ENCODE measurements around the gene CNNM4. TPM values are rescaled to one million over a fixed set of nuclear protein-coding genes. Genes with fewer than 3 reads are reported as not detected.

CNNM4 gene
- total RNA-seq, 1 experiment from 2014 or later = 12.5 TPM

DNA sequence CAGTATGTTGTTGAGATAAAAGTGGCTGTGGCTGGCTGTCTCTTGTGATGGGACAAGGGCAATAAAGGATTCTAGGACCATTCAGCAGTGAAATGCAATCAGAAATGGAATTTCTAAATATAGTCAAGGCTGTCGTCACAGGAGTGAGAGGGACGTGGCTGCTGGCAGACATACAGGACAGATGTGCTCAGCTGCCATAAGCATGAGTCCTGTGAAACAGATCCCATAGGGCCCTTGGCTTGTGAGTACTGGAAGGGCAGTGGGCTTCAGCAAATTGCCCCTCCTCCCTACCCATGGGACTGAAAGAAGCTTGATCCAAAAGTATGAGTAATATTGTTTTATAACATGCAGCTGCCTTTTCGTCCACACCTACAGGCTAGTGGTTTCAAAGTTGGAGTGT is 51.2 kb downstream of the CNNM4 start:
- Histone ChIP-seq H3K27me3 (ENCODE audit: low read length) (no peaks in the 10 kb centered on the region), H3K9ac (ENCODE audit: low read length) (no peak overlapping the region), H3K9me3 (ENCODE audit: low read length) (no peaks in the 10 kb centered on the region), H3F3A (ENCODE audit: low read length, unreplicated experiment) (no peaks in the 10 kb centered on the region), H3K79me2 (ENCODE audit: low read length) (no peaks in the 10 kb centered on the region), H3K4me2 (ENCODE audit: low read length) (no peak overlapping the region), H3K9me2 (replicated peaks; ENCODE audit: low read length) (no peaks in the 10 kb centered on the region), H3K4me3 (ENCODE audit: low read length) (no peak overlapping the region), H3K4me1 (ENCODE audit: insufficient read depth, low read length) (peaks cover 5% of the 10 kb centered on the region; the same call in 1 of the 2 replicates), H2AFZ (ENCODE audit: low read length) (no peak overlapping the region), H3K27ac (ENCODE audit: low read length) (no peak overlapping the region), H4K20me1 (ENCODE audit: low read length) (no peaks in the 10 kb centered on the region), H3K36me3 (ENCODE audit: low read depth, low read length) (no peaks in the 10 kb centered on the region)
- ChIA-PET CTCF (no interaction called here), POLR2A (ENCODE audit: unreplicated experiment) (no interaction called here)
- BruUV-seq (replicated peaks) = no TSS peak
- TF ChIP-seq EZH2phosphoT487 (IDR thresholded peaks at IDR 0.05; ENCODE audit: borderline replicate concordance, low read length) = no peak
- TF ChIP-seq, protein P1, sequence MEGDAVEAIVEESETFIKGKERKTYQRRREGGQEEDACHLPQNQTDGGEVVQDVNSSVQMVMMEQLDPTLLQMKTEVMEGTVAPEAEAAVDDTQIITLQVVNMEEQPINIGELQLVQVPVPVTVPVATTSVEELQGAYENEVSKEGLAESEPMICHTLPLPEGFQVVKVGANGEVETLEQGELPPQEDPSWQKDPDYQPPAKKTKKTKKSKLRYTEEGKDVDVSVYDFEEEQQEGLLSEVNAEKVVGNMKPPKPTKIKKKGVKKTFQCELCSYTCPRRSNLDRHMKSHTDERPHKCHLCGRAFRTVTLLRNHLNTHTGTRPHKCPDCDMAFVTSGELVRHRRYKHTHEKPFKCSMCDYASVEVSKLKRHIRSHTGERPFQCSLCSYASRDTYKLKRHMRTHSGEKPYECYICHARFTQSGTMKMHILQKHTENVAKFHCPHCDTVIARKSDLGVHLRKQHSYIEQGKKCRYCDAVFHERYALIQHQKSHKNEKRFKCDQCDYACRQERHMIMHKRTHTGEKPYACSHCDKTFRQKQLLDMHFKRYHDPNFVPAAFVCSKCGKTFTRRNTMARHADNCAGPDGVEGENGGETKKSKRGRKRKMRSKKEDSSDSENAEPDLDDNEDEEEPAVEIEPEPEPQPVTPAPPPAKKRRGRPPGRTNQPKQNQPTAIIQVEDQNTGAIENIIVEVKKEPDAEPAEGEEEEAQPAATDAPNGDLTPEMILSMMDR (conservative IDR thresholded peaks at IDR 0.05; ENCODE audit: low read depth, low read length) = no peak
- no peak for TF ChIP-seq EZH2 (IDR thresholded peaks at IDR 0.05; ENCODE audit: low read length, unreplicated experiment)
- intact Hi-C loops (cut with micrococcal nuclease) = no loop called here
- DNase-seq (no peak), ATAC-seq (no peak)

- Histone ChIP-seq H3K9me2 (replicated peaks; ENCODE audit: low read length) (no peaks in the 10 kb centered on the region), H3K36me3 (ENCODE audit: low read depth, low read length) (no peaks in the 10 kb centered on the region), H3K4me2 (ENCODE audit: low read length) (no peak overlapping the region), H3K4me3 (ENCODE audit: low read length) (no peak overlapping the region), H4K20me1 (ENCODE audit: low read length) (peaks cover 9% of the 10 kb centered on the region; the same call in 1 of the 2 replicates), H2AFZ (ENCODE audit: low read length) (no peak overlapping the region), H3F3A (ENCODE audit: low read length, unreplicated experiment) (no peaks in the 10 kb centered on the region), H3K9me3 (ENCODE audit: low read length) (no peaks in the 10 kb centered on the region), H3K79me2 (ENCODE audit: low read length) (peaks cover 17% of the 10 kb centered on the region), H3K27ac (ENCODE audit: low read length) (no peak overlapping the region), H3K9ac (ENCODE audit: low read length) (no peak overlapping the region), H3K4me1 (ENCODE audit: insufficient read depth, low read length) (peaks cover 17% of the 10 kb centered on the region), H3K27me3 (ENCODE audit: low read length) (no peaks in the 10 kb centered on the region)
- CTCF ChIA-PET = no interaction called here
- DNase-seq = no peak
- intact Hi-C loops (cut with micrococcal nuclease) = no loop called here
- TF ChIP-seq EZH2phosphoT487 (IDR thresholded peaks at IDR 0.05; ENCODE audit: borderline replicate concordance, low read length) (no peak), EZH2 (IDR thresholded peaks at IDR 0.05; ENCODE audit: low read length, unreplicated experiment) (no peak)
- TF ChIP-seq, protein P1 (conservative IDR thresholded peaks at IDR 0.05; ENCODE audit: low read depth, low read length) = no peak
- BruUV-seq (replicated peaks) = no TSS peak
- no peak for ATAC-seq
- POLR2A ChIA-PET (ENCODE audit: unreplicated experiment) = no interaction called here
Measured at GRCh38 chr2:96813656-96814055, 53.0 kb downstream of the CNNM4 start.

DNA sequence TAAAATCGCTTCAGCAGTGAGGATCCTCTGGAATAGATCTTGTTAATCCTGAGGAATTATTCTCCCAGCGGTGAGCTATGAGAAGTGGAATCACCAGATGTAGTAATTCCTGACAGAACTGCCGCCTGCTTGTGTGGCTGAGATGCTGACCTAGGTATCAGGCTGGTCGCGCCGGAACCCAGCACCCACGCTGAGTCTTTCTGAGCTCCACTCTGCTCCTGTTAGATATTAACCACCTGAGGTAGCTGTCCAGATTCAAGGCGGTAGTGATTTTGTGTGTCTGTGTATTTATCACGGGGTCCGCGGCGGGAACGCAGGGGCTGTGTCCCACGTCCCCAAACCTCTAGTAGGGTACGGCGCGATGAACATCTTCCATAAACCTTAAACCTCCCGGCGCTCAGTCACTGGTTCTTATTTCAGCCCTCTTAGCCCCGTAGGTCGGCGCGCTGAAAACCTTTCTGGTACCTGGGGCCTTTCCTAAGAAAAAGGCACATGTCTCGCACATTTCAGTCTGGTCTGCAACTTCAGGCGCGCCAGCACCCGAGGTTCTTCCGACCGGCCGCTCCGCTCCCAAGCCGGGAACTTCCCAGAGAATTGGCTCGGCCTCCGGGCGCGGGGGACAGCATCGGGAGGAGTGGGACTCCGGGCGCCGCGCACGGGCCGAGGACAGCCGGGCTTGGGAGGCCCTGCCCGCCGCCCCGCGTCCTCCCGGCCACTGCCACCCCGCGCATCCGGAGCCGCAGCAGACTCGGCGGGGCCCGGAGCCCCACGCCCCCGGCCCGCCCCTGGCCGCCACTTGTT is 54.8 kb downstream of the CNNM4 start:
- Histone ChIP-seq H3K4me2 (ENCODE audit: low read length) (peak overlapping the region; percentile 94), H3K4me3 (ENCODE audit: low read length) (peak overlapping the region; percentile 76), H3K9me3 (ENCODE audit: low read length) (no peaks in the 10 kb centered on the region), H2AFZ (ENCODE audit: low read length) (peak overlapping the region; percentile 90), H3K9me2 (replicated peaks; ENCODE audit: low read length) (no peaks in the 10 kb centered on the region), H3K27ac (ENCODE audit: low read length) (no peak overlapping the region), H3K27me3 (ENCODE audit: low read length) (no peaks in the 10 kb centered on the region), H3F3A (ENCODE audit: low read length, unreplicated experiment) (no peaks in the 10 kb centered on the region), H3K36me3 (ENCODE audit: low read depth, low read length) (no peaks in the 10 kb centered on the region), H3K9ac (ENCODE audit: low read length) (peak overlapping the region; percentile 56), H3K4me1 (ENCODE audit: insufficient read depth, low read length) (peaks cover 18% of the 10 kb centered on the region), H4K20me1 (ENCODE audit: low read length) (peaks cover 23% of the 10 kb centered on the region), H3K79me2 (ENCODE audit: low read length) (peaks cover 36% of the 10 kb centered on the region)
- TSS peak; percentile 82 for BruUV-seq (replicated peaks)
- intact Hi-C loops (cut with micrococcal nuclease) = loop anchor here (5.0 kb wide), 1 partner anchor 73 kb away; the partner anchor contains the start of gene LMAN2L
- ChIA-PET POLR2A (ENCODE audit: unreplicated experiment) (interaction anchor here (0.6 kb wide), 1 partner anchor 73 kb away, joined by 4 read pairs; no protein-coding TSS in a partner anchor), CTCF (interaction anchor here (0.6 kb wide), 1 partner anchor 76 kb away, joined by 5 read pairs; the partner anchor contains the start of gene LMAN2L)
- TF ChIP-seq EZH2phosphoT487 (IDR thresholded peaks at IDR 0.05; ENCODE audit: borderline replicate concordance, low read length) (no peak), EZH2 (IDR thresholded peaks at IDR 0.05; ENCODE audit: low read length, unreplicated experiment) (no peak)
- peak; percentile 34 for DNase-seq
- peak; percentile 21 for ATAC-seq
